ENCODE measurements around the gene CTNNA2. TPM values are rescaled to one million over a fixed set of nuclear protein-coding genes. Genes with fewer than 3 reads are reported as not detected.
A peak's percentile ranks its signal among the peaks of the same experiment; 100 is the strongest.

CTNNA2 gene
- total and polyA plus RNA-seq, 2 of the 8 experiments (the other 6 are each of a cell fraction or from before 2014, with no cell fraction given), result 3.9 to 9.0 TPM

DNA sequence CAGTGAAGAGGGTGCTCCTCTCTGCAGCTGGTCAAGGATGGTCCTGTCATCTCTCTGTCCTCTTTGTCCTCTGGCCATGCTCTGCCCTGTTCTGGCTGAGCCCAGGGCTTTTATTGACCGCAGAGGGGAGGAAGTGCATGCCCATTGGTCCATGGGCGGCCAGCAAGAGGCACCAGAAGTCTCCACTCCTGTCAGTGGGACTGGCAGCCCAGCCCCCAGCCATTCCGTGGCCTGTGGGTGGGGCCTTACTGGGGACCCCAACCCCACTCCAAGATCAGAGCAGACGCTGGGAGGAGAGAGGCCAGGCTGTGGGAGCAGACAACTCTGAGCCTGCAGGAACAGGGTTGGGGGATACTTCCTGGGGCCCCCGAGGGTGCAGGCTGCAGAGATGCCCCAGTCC, 156.9 kb downstream of the CTNNA2 start:
- Histone ChIP-seq H3K14ac (ENCODE audit: insufficient read length) (no peak overlapping the region), H3K4ac (replicated peaks; ENCODE audit: insufficient read length, low read depth, low read length) (no peak overlapping the region), H3K4me2 (ENCODE audit: insufficient read depth in 1 of 2, low read depth in 2 of 2, low read length in 2 of 2) (peak overlapping the region in 1 of 2 experiments; percentile 30; a peak in 1 of 4 replicates), H4K20me1 (replicated peaks in 1 of 2; ENCODE audit: control insufficient read depth in 1 of 2, insufficient read depth in 2 of 2, low read length in 2 of 2) (no peaks in the 10 kb centered on the region), H2BK12ac (ENCODE audit: low read depth, low read length) (no peak overlapping the region; the same call in 1 of the 2 replicates), H3K79me1 (ENCODE audit: low read depth, low read length) (no peaks in the 10 kb centered on the region), H3K79me2 (ENCODE audit: control insufficient read depth in 1 of 2, insufficient read depth in 2 of 2, low read length in 2 of 2) (no peaks in the 10 kb centered on the region), H3K23me2 (ENCODE audit: low read depth, low read length) (no peaks in the 10 kb centered on the region), H3K56ac (replicated peaks; ENCODE audit: insufficient read length, low read depth, low read length) (no peak overlapping the region), H3K27me3 (replicated peaks in 1 of 4; ENCODE audit: control insufficient read depth in 3 of 4, extremely low read depth in 1 of 4, insufficient read depth in 3 of 4, low read length in 3 of 4) (no peaks in the 10 kb centered on the region), H3K4me1 (replicated peaks in 1 of 4; ENCODE audit: control insufficient read depth in 3 of 4, insufficient read depth in 4 of 4, low read length in 3 of 4) (peaks cover 0 to 4% (median 0%) of the 10 kb centered on the region in 4 experiments; a peak in 3 of 7 replicates), H3K27ac (ENCODE audit: low read depth, low read length) (no peak overlapping the region), H2BK5ac (ENCODE audit: low read depth, low read length) (no peak overlapping the region), H4K91ac (replicated peaks; ENCODE audit: insufficient read length, low read length) (no peak overlapping the region), H2BK20ac (ENCODE audit: low read length) (no peak overlapping the region; the same call in 1 of the 2 replicates), H3K4me3 (ENCODE audit: extremely low read depth in 1 of 4, insufficient read depth in 2 of 4, low read depth in 3 of 4, low read length in 4 of 4) (no peak overlapping the region), H2AFZ (ENCODE audit: low read length) (peak overlapping the region; percentile 93), H2AK5ac (ENCODE audit: low read depth, low read length) (no peak overlapping the region), H4K8ac (ENCODE audit: extremely low read depth, insufficient read depth, low read length) (peak overlapping the region; percentile 89), H3K18ac (ENCODE audit: extremely low read depth, low read length) (no peak overlapping the region), H4K5ac (ENCODE audit: insufficient read length, low read depth, low read length) (no peak overlapping the region), H2BK120ac (replicated peaks; ENCODE audit: low read depth, low read length) (no peak overlapping the region), H2BK15ac (ENCODE audit: low read length) (peak overlapping the region; percentile 61; the same call in 1 of the 2 replicates), H3K9ac (replicated peaks in 1 of 4; ENCODE audit: extremely low read depth in 1 of 4, low read depth in 3 of 4, low read length in 3 of 4) (no peak overlapping the region), H3K36me3 (ENCODE audit: control insufficient read depth in 2 of 4, insufficient read depth in 4 of 4, low read length in 3 of 4) (no peaks in the 10 kb centered on the region), H3K23ac (ENCODE audit: insufficient read length) (no peak overlapping the region), H3K9me3 (ENCODE audit: insufficient read depth in 2 of 2, low read depth in 1 of 2, low read length in 1 of 2) (no peaks in the 10 kb centered on the region)
- WGBS, 2 experiments (ENCODE audit: extremely low coverage in 1 of 2, insufficient coverage in 1 of 2, insufficient read length in 1 of 2, insufficient replicate concordance in 2 of 2, low coverage in 1 of 2, low lambda C conversion rate in 2 of 2, missing lambda C conversion rate in 1 of 2), result 80% methylated on average over 5 of the region's 5 CpGs; no CpG with 5 or more reads in 1 of the 2 experiments
- no peak for DNase-seq (ENCODE audit: low read depth in 1 of 2, low spot score in 2 of 2)
- CTCF ChIA-PET (ENCODE audit: partially characterized antibody), result interaction anchor here (0.6 to 5.2 kb wide), 18 partner anchors 9 to 628 kb away, joined by 3 to 43 read pairs (median 3); no protein-coding TSS in a partner anchor
- no peak for FAIRE-seq
- POLR2A ChIA-PET (ENCODE audit: partially characterized antibody), result interaction anchor here (0.9 to 1.3 kb wide), 2 partner anchors 29 to 163 kb away, joined by 3 read pairs; no protein-coding TSS in a partner anchor
- no peak for TF ChIP-seq GTF2F1 (IDR thresholded peaks at IDR 0.05; ENCODE audit: borderline replicate concordance, low read depth, low read length)
- TF ChIP-seq KDM5A (IDR thresholded peaks at IDR 0.05; ENCODE audit: low read length), result no peak
- TF ChIP-seq EGR1 (IDR thresholded peaks at IDR 0.05; ENCODE audit: borderline replicate concordance, low read depth, low read length), result no peak
- TF ChIP-seq KDM1A (IDR thresholded peaks at IDR 0.05; ENCODE audit: borderline replicate concordance, low read length), result no peak
- TF ChIP-seq, protein P1, sequence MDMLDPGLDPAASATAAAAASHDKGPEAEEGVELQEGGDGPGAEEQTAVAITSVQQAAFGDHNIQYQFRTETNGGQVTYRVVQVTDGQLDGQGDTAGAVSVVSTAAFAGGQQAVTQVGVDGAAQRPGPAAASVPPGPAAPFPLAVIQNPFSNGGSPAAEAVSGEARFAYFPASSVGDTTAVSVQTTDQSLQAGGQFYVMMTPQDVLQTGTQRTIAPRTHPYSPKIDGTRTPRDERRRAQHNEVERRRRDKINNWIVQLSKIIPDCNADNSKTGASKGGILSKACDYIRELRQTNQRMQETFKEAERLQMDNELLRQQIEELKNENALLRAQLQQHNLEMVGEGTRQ (IDR thresholded peaks at IDR 0.05; ENCODE audit: low read length), result no peak
- no peak for TF ChIP-seq CREB1 (IDR thresholded peaks at IDR 0.05)
- no peak for TF ChIP-seq RAD21 (IDR thresholded peaks at IDR 0.05 in 1 of 2, conservative IDR thresholded peaks at IDR 0.05 in 1 of 2; ENCODE audit: low read depth in 2 of 2, low read length in 2 of 2)
- TF ChIP-seq CBX8 (IDR thresholded peaks at IDR 0.05; ENCODE audit: borderline replicate concordance, low read depth, low read length), result no peak
- TF ChIP-seq SIN3A (conservative IDR thresholded peaks at IDR 0.05 in 1 of 2, IDR thresholded peaks at IDR 0.05 in 1 of 2; ENCODE audit: low read depth in 1 of 2, low read length in 2 of 2), result no peak
- TF ChIP-seq TCF12 (IDR thresholded peaks at IDR 0.05; ENCODE audit: low read depth, low read length), result no peak
- TF ChIP-seq MAFK (IDR thresholded peaks at IDR 0.05; ENCODE audit: low read depth, low read length), result no peak

Measured in H1 (cell line).